Trophoblast cell (in vitro differentiated cells and primary cell): ENCODE results near the gene PIMREG.

Source experiments
- DNase-seq, 2 donors: peaks; one replicate each; pipeline ENCODE4 v3.0.0-alpha.2; 2016
- H2AFZ ChIP-seq: 2 replicates; pipeline ENCODE4 v1.6.1; 2013; ENCODE audit warnings: low read length, moderate library complexity, mild to moderate bottlenecking; ENCODE audit not compliant: insufficient read depth, poor library complexity
- H2AK5ac ChIP-seq: 2 replicates; pipeline ENCODE4 v1.6.1; 2013; ENCODE audit warnings: mild to moderate bottlenecking, low read length
- H2BK120ac ChIP-seq: 2 replicates; pipeline ENCODE4 v1.6.1; 2013; ENCODE audit warnings: low read length, mild to moderate bottlenecking, moderate library complexity; ENCODE audit not compliant: insufficient read depth, poor library complexity
- H2BK12ac ChIP-seq: 2 replicates; pipeline ENCODE4 v1.6.1; 2013; ENCODE audit warnings: mild to moderate bottlenecking, low read length, moderate library complexity
- H2BK5ac ChIP-seq: 2 replicates; pipeline ENCODE4 v1.6.1; 2013; ENCODE audit warnings: low read length, low read depth, moderate library complexity, mild to moderate bottlenecking; ENCODE audit not compliant: poor library complexity
- H3K14ac ChIP-seq: 2 replicates; pipeline ENCODE4 v1.6.1; 2013; ENCODE audit warnings: mild to moderate bottlenecking, low read length
- H3K18ac ChIP-seq: 2 replicates; pipeline ENCODE4 v1.6.1; 2013; ENCODE audit warnings: mild to moderate bottlenecking, low read length
- H3K23ac ChIP-seq: 2 replicates; pipeline ENCODE4 v1.6.1; 2013; ENCODE audit warnings: low read length
- H3K27ac ChIP-seq: 2 replicates; pipeline ENCODE4 v1.5.1; 2013; ENCODE audit warnings: low read depth, mild to moderate bottlenecking, inconsistent platforms, low read length, moderate library complexity
- H3K27me3 ChIP-seq: 2 replicates; pipeline ENCODE4 v1.6.1; 2013; ENCODE audit warnings: inconsistent platforms, mild to moderate bottlenecking, low read length, moderate library complexity; ENCODE audit not compliant: insufficient read depth
- H3K36me3 ChIP-seq, 2 experiments: 1 replicate in 1 of 2; 2 replicates in 1 of 2; pipeline ENCODE4 v1.6.1; 2013; ENCODE audit warnings: low read length in 2 of 2, mild to moderate bottlenecking in 2 of 2, moderate library complexity in 1 of 2; ENCODE audit not compliant: insufficient read depth in 2 of 2, control insufficient read depth in 1 of 2
- H3K4ac ChIP-seq: 2 replicates; pipeline ENCODE4 v1.6.1; 2013; ENCODE audit warnings: low read depth, mild to moderate bottlenecking, low read length, moderate library complexity
- H3K4me1 ChIP-seq, 2 experiments: 1 replicate in 1 of 2; 2 replicates in 1 of 2; pipeline ENCODE4 v1.6.1; 2013; ENCODE audit warnings: low read length in 2 of 2, mild to moderate bottlenecking in 2 of 2, moderate library complexity in 1 of 2; ENCODE audit not compliant: insufficient read depth in 2 of 2, control insufficient read depth in 1 of 2
- H3K4me2 ChIP-seq: 2 replicates; pipeline ENCODE4 v1.6.1; 2013; ENCODE audit warnings: inconsistent platforms, mild to moderate bottlenecking, low read length, moderate library complexity
- H3K4me3 ChIP-seq: 2 replicates; pipeline ENCODE4 v1.5.1; 2013; ENCODE audit warnings: mild to moderate bottlenecking, low read depth, low read length, inconsistent platforms
- H3K79me1 ChIP-seq: one replicate; pipeline ENCODE4 v1.6.1; 2013; ENCODE audit warnings: low read length
- H3K79me2 ChIP-seq: 2 replicates; pipeline ENCODE4 v1.6.1; 2013; ENCODE audit warnings: low read length, mild to moderate bottlenecking; ENCODE audit not compliant: control insufficient read depth, insufficient read depth, poor library complexity
- H3K9ac ChIP-seq: 2 replicates; pipeline ENCODE4 v1.6.1; 2013; ENCODE audit warnings: mild to moderate bottlenecking, low read length
- H3K9me3 ChIP-seq: 2 replicates; pipeline ENCODE4 v1.6.1; 2013; ENCODE audit warnings: low read depth, mild to moderate bottlenecking, control low read depth, inconsistent platforms, low read length; ENCODE audit not compliant: insufficient read depth
- H4K12ac ChIP-seq: 2 replicates; pipeline ENCODE4 v1.6.1; 2013; ENCODE audit warnings: low read depth, mild to moderate bottlenecking, low read length, moderate library complexity
- H4K8ac ChIP-seq: 2 replicates; pipeline ENCODE4 v1.6.1; 2013; ENCODE audit warnings: low read depth, mild to moderate bottlenecking, low read length, moderate library complexity
- H4K91ac ChIP-seq: one replicate; pipeline ENCODE4 v1.6.1; 2013; ENCODE audit warnings: low read depth, mild to moderate bottlenecking, low read length, moderate library complexity
- WGBS: extraction: QIAGEN DNeasy Blood & Tissue Kit; methylation state at CpG from one replicate; pipeline ENCODE4 v1.1.7; 2013; ENCODE audit warnings: missing lambda C conversion rate; ENCODE audit not compliant: insufficient read length, insufficient coverage; ENCODE audit errors: extremely low coverage; 5-methylcytosine and 5-hydroxymethylcytosine counted together

The PIMREG gene

GRCh38 chr17:6475411-6475810 is 31.2 kb downstream of the PIMREG start:
- H3K4me3 ChIP-seq: no peak overlapping the region
- no peak overlapping the region for H2BK5ac ChIP-seq
- no CpG with 5 or more reads among the region's 4 CpGs for WGBS
- no peak overlapping the region for H4K8ac ChIP-seq
- H4K12ac ChIP-seq: no peak overlapping the region
- no peak overlapping the region for H3K14ac ChIP-seq
- H3K9ac ChIP-seq: no peak overlapping the region
- no peak overlapping the region for H4K91ac ChIP-seq
- no peak overlapping the region for H3K4ac ChIP-seq
- H3K79me1 ChIP-seq: no peaks in the 10 kb centered on the region
- no peak overlapping the region for H2AFZ ChIP-seq
- H3K27me3 ChIP-seq: no peaks in the 10 kb centered on the region
- no peak overlapping the region for H3K27ac ChIP-seq
- H3K36me3 ChIP-seq: no peaks in the 10 kb centered on the region
- no peak overlapping the region for H3K23ac ChIP-seq
- H2AK5ac ChIP-seq: no peak overlapping the region
- no peak for DNase-seq
- no peak overlapping the region for H2BK120ac ChIP-seq
- H3K4me2 ChIP-seq: no peak overlapping the region
- H3K79me2 ChIP-seq: no peaks in the 10 kb centered on the region
- H3K4me1 ChIP-seq: peaks cover 2 to 8% of the 10 kb centered on the region in 2 experiments
- H2BK12ac ChIP-seq: no peak overlapping the region
- H3K9me3 ChIP-seq: no peaks in the 10 kb centered on the region
- H3K18ac ChIP-seq: no peak overlapping the region

- no peak overlapping the region for H3K18ac ChIP-seq
- no peak overlapping the region for H4K91ac ChIP-seq
- no peaks in the 10 kb centered on the region for H3K36me3 ChIP-seq
- no peak overlapping the region for H3K4me2 ChIP-seq
- H3K4me3 ChIP-seq: no peak overlapping the region
- H2BK5ac ChIP-seq: no peak overlapping the region
- H3K9ac ChIP-seq: no peak overlapping the region
- no peak overlapping the region for H3K27ac ChIP-seq
- H2BK120ac ChIP-seq: no peak overlapping the region
- no peak overlapping the region for H2BK12ac ChIP-seq
- no CpG with 5 or more reads among the region's 8 CpGs for WGBS
- no peaks in the 10 kb centered on the region for H3K27me3 ChIP-seq
- H3K79me1 ChIP-seq: no peaks in the 10 kb centered on the region
- no peak overlapping the region for H4K12ac ChIP-seq
- H3K4ac ChIP-seq: no peak overlapping the region
- no peaks in the 10 kb centered on the region for H3K79me2 ChIP-seq
- no peak overlapping the region for H2AFZ ChIP-seq
- no peak overlapping the region for H2AK5ac ChIP-seq
- H3K4me1 ChIP-seq: peaks cover 3 to 12% of the 10 kb centered on the region in 2 experiments
- no peaks in the 10 kb centered on the region for H3K9me3 ChIP-seq
- H3K14ac ChIP-seq: no peak overlapping the region
- DNase-seq: peak; percentile 40 to 76
- H3K23ac ChIP-seq: no peak overlapping the region
- no peak overlapping the region for H4K8ac ChIP-seq
Measured at GRCh38 chr17:6476076-6476809, 32.0 kb downstream of the PIMREG start.

GRCh38 chr17:6476810-6477179 is 32.5 kb downstream of the PIMREG start:
- Histone ChIP-seq H4K91ac (no peak overlapping the region), H3K36me3 (no peaks in the 10 kb centered on the region), H3K4me1 (peaks cover 5 to 12% of the 10 kb centered on the region in 2 experiments), H3K27me3 (no peaks in the 10 kb centered on the region), H3K9me3 (no peaks in the 10 kb centered on the region), H3K18ac (no peak overlapping the region), H3K27ac (no peak overlapping the region), H3K4me3 (no peak overlapping the region), H3K23ac (no peak overlapping the region), H2BK120ac (no peak overlapping the region), H3K14ac (no peak overlapping the region), H3K79me2 (no peaks in the 10 kb centered on the region), H2AK5ac (no peak overlapping the region), H2BK12ac (no peak overlapping the region), H3K4me2 (no peak overlapping the region), H3K9ac (no peak overlapping the region), H2AFZ (no peak overlapping the region), H2BK5ac (no peak overlapping the region), H4K8ac (no peak overlapping the region), H4K12ac (no peak overlapping the region), H3K79me1 (no peaks in the 10 kb centered on the region), H3K4ac (no peak overlapping the region)
- DNase-seq: no peak
- no CpG with 5 or more reads among the region's 10 CpGs for WGBS

- H4K91ac ChIP-seq: no peak overlapping the region
- H2BK120ac ChIP-seq: no peak overlapping the region
- WGBS: no CpG with 5 or more reads among the region's 14 CpGs
Measured at GRCh38 chr17:6477831-6478383, 33.7 kb downstream of the PIMREG start.

More at GRCh38 chr17:6477831-6478383, 33.7 kb downstream of the PIMREG start:
- Histone ChIP-seq H4K12ac (no peak overlapping the region), H2AK5ac (no peak overlapping the region), H3K4me3 (no peak overlapping the region), H3K9ac (no peak overlapping the region), H3K36me3 (no peaks in the 10 kb centered on the region), H3K79me1 (no peaks in the 10 kb centered on the region), H3K27ac (no peak overlapping the region), H3K4ac (no peak overlapping the region), H3K27me3 (no peaks in the 10 kb centered on the region), H3K79me2 (no peaks in the 10 kb centered on the region), H3K9me3 (no peaks in the 10 kb centered on the region), H2BK5ac (no peak overlapping the region), H3K23ac (no peak overlapping the region), H4K8ac (no peak overlapping the region), H2AFZ (no peak overlapping the region), H2BK12ac (no peak overlapping the region), H3K14ac (no peak overlapping the region), H3K18ac (no peak overlapping the region), H3K4me1 (peaks cover 9 to 18% of the 10 kb centered on the region in 2 experiments), H3K4me2 (no peak overlapping the region)
- DNase-seq: no peak
